B cell (primary cell): ENCODE results near the gene PSD4. TPM values are rescaled to one million over a fixed set of nuclear protein-coding genes. Genes with fewer than 3 reads are reported as not detected.

ENCODE experiments used
- ATAC-seq: fragments of 200-7000 bp; cut with Tn5 transposase; one replicate; pipeline ENCODE4 v1.10.0; 2021; ENCODE audit warnings: low read depth, mild to moderate bottlenecking, moderate number of reproducible peaks, moderate library complexity
- CTCF ChIA-PET: fragments of 350-600 bp; sonication (Branson Sonifier 250); formaldehyde crosslinking; loops from one replicate; lab custom pipeline; 2021; ENCODE audit warnings: antibody characterized with exemption, inconsistent platforms; lab: Charles Lee
- POLR2A ChIA-PET: fragments of 350-600 bp; sonication (Branson Sonifier 250); formaldehyde crosslinking; loops from one replicate; lab custom pipeline; 2021; ENCODE audit warnings: antibody characterized with exemption; lab: Charles Lee
- DNase-seq: peaks from one replicate; pipeline ENCODE4 v3.0.0; 2013
- H2AFZ ChIP-seq: 2 replicates; pipeline ENCODE4 v1.6.1; 2012; ENCODE audit warnings: mild to moderate bottlenecking, low read depth, low read length; ENCODE audit not compliant: insufficient read depth, poor library complexity, severe bottlenecking
- H3K27ac ChIP-seq, 2 donors: 1 replicate in 1 of 2; 2 replicates in 1 of 2; pipeline ENCODE4 v1.5.1; 2012 to 2013; ENCODE audit warnings: low read length in 2 of 2, mild to moderate bottlenecking in 2 of 2, moderate library complexity in 1 of 2
- H3K27me3 ChIP-seq, 4 experiments: fragments of 200-600 bp in 1 of 4; sonication (generic) in 1 of 4; replicated peaks in 1 of 4; 1 replicate in 2 of 4; 2 replicates in 2 of 4; pipeline versions ENCODE4 v1.6.1 to v1.7.0; 2013 to 2016; ENCODE audit warnings: low read length in 3 of 4, mild to moderate bottlenecking in 2 of 4, mixed read lengths in 1 of 4, moderate library complexity in 1 of 4; ENCODE audit not compliant: insufficient read depth in 4 of 4, control insufficient read depth in 3 of 4; ENCODE audit errors: control extremely low read depth in 1 of 4
- H3K36me3 ChIP-seq, 2 experiments: replicated peaks in 1 of 2; 1 replicate in 1 of 2; 2 replicates in 1 of 2; pipeline versions ENCODE4 v1.6.1 to v1.7.1; 2013; ENCODE audit warnings: low read length in 1 of 2; ENCODE audit not compliant: insufficient read depth in 2 of 2, control insufficient read depth in 1 of 2; ENCODE audit errors: control extremely low read depth in 1 of 2, extremely low read depth in 1 of 2
- H3K4me1 ChIP-seq, 2 donors: fragments of 200-600 bp in 1 of 2; sonication (generic) in 1 of 2; 1 replicate in 1 of 2; 2 replicates in 1 of 2; pipeline versions ENCODE4 v1.5.1 to v1.6.1; 2013 to 2017; ENCODE audit warnings: low read length in 2 of 2; ENCODE audit not compliant: control insufficient read depth in 2 of 2, insufficient read depth in 2 of 2
- H3K4me2 ChIP-seq: replicated peaks from 2 replicates; pipeline ENCODE3; 2012; ENCODE audit warnings: mild to moderate bottlenecking, low read depth, low read length; ENCODE audit not compliant: poor library complexity, severe bottlenecking
- H3K4me3 ChIP-seq, 5 experiments: fragments of 200-600 bp in 1 of 5; sonication (generic) in 1 of 5; 1 replicate in 3 of 5; 2 replicates in 2 of 5; pipeline versions ENCODE4 v1.5.1 to v1.7.0; 2011 to 2016; ENCODE audit warnings: low read length in 4 of 5, mild to moderate bottlenecking in 4 of 5, low read depth in 2 of 5, control low read depth in 1 of 5, moderate library complexity in 1 of 5; ENCODE audit not compliant: insufficient read depth in 1 of 5; ENCODE audit errors: control extremely low read depth in 1 of 5, extremely low read depth in 1 of 5
- H3K79me2 ChIP-seq: fragments of 200-600 bp; sonication (generic); one replicate; pipeline ENCODE4 v1.6.0; 2016; ENCODE audit warnings: low read length; ENCODE audit not compliant: control insufficient read depth, insufficient read depth
- H3K9ac ChIP-seq: fragments of 200-600 bp; sonication (generic); 2 replicates; pipeline ENCODE4 v1.6.1; 2017; ENCODE audit warnings: mild to moderate bottlenecking, low read length, moderate library complexity
- H3K9me3 ChIP-seq, 3 donors: one replicate each; pipeline versions ENCODE4 v1.6.1 to v1.7.1; 2013; ENCODE audit warnings: low read length in 2 of 3; ENCODE audit not compliant: control insufficient read depth in 2 of 3, insufficient read depth in 1 of 3; ENCODE audit errors: control extremely low read depth in 1 of 3
- H4K20me1 ChIP-seq: 2 replicates; pipeline ENCODE4 v1.6.0; 2012; ENCODE audit warnings: mild to moderate bottlenecking, low read length; ENCODE audit not compliant: insufficient read depth, control insufficient read depth, poor library complexity, severe bottlenecking
- H3K27ac Mint-ChIP-seq: one replicate; pipeline ENCODE4 v1.8.0; 2021; ENCODE audit warnings: mixed read lengths
- H3K27me3 Mint-ChIP-seq: one replicate; pipeline ENCODE4 v1.8.0; 2021; ENCODE audit warnings: mixed read lengths
- H3K4me1 Mint-ChIP-seq: one replicate; pipeline ENCODE4 v1.8.0; 2021; ENCODE audit warnings: mixed read lengths
- H3K4me3 Mint-ChIP-seq: one replicate; pipeline ENCODE4 v1.8.0; 2021; ENCODE audit warnings: mixed read lengths
- H3K9me3 Mint-ChIP-seq: one replicate; pipeline ENCODE4 v1.8.0; 2022; ENCODE audit warnings: mixed read lengths; ENCODE audit not compliant: insufficient read depth
- EZH2 ChIP-seq: IDR thresholded peaks from 2 replicates; pipeline ENCODE4 v1.6.1; 2012; ENCODE audit warnings: borderline replicate concordance, low read depth, mild to moderate bottlenecking, moderate library complexity, low read length; ENCODE audit not compliant: insufficient read depth, poor library complexity, severe bottlenecking
- WGBS: methylation state at CpG from one replicate; pipeline ENCODE4 v1.1.5; 2013; ENCODE audit warnings: missing lambda C conversion rate; ENCODE audit not compliant: insufficient coverage; 5-methylcytosine and 5-hydroxymethylcytosine counted together
- intact Hi-C: fragments of 100-400 bp; cut with micrococcal nuclease; formaldehyde crosslinking; loops from one replicate; pipeline ENCODE4 v1.10.0; 2022
- polyA plus RNA-seq: library from polyadenylated mRNA; depleted of rRNA; stranded (reverse); fragments of >200 nt; gene quantifications from 2 replicates; pipeline ENCODE4 v1.2.3, GENCODE V29; 2012
- total RNA-seq, 2 donors: library from RNA; stranded (reverse); fragments of 120-200 nt in 1 of 2; gene quantifications; 1 replicate in 1 of 2; 2 replicates in 1 of 2; pipeline versions ENCODE4 v1.2.3 to v1.2.4, GENCODE V29; 2013 to 2022
- TF ChIP-seq, protein P1 (sequence below): fragments of 200-600 bp; IDR thresholded peaks from one replicate; pipeline ENCODE4 v1.8.0; 2022; ENCODE audit warnings: antibody characterized with exemption, mild to moderate bottlenecking

The PSD4 gene
- total and polyA plus RNA-seq, 2 donors (not counting 1 experiment from before 2014, with no cell fraction given) = 87.1 to 203 TPM

DNA sequence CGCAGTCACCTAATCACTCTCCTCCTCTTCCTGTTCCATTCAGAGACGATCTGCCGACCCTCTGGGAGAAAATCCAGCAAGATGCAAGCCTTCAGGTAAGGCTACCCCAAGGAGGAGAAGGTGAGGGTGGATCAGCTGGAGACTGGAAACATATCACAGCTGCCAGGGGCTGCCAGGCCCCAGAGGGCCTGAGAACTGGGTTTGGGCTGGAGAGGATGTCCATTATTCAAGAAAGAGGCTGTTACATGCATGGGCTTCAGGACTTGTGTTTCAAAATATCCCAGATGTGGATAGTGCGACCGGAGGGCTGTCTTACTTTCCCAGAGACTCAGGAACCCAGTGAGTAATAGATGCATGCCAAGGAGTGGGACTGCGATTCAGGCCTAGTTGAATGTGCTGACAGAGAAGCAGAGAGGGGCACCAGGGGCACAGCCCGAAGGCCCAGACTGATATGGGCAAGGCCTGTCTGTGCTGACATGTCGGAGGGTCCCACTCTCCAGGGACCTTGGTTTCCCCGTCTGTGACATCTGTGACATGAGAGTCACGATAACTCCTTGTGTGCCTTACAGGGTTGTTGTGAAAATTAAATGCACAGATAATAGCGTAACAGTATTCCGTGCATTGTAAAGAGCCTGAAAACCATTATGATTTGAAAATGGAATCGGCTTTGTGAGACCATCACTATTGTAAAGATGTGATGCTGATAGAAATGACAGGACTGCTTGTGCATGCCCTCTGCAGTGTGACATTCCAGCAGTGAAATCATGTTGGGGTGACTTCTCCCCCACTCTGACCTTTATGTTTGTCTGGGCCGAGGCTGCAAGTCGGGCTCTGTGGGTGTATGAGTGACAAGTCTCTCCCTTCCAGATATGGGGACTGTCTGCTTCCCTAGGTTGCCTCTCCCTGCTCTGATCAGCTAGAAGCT, 45.9 kb upstream of the PSD4 start:
- CTCF ChIA-PET = interaction anchor here (1.0 to 18.7 kb wide), 3 partner anchors 10 to 70 kb away, joined by 4 to 590 read pairs (median 17); no protein-coding TSS in a partner anchor
- Mint-ChIP-seq H3K4me1 (peaks cover 16% of the 10 kb centered on the region), H3K27ac (no peak overlapping the region), H3K27me3 (peaks cover 16% of the 10 kb centered on the region), H3K4me3 (no peak overlapping the region), H3K9me3 (no peaks in the 10 kb centered on the region)
- 77% methylated on average over 12 of the region's 15 CpGs for WGBS
- Histone ChIP-seq H3K9me3 (no peaks in the 10 kb centered on the region), H3K4me3 (peak overlapping the region in 1 of 5 experiments; percentile 48), H3K27ac (no peak overlapping the region), H3K4me2 (no peak overlapping the region), H2AFZ (no peak overlapping the region), H4K20me1 (no peaks in the 10 kb centered on the region), H3K36me3 (no peaks in the 10 kb centered on the region), H3K27me3 (peaks cover 0 to 5% (median 2%) of the 10 kb centered on the region in 4 experiments), H3K79me2 (no peaks in the 10 kb centered on the region), H3K9ac (no peak overlapping the region), H3K4me1 (peaks cover 12 to 15% of the 10 kb centered on the region in 2 donors)
- intact Hi-C loops = no loop called here
- ATAC-seq (no peak), DNase-seq (no peak)
- TF ChIP-seq, protein P1, sequence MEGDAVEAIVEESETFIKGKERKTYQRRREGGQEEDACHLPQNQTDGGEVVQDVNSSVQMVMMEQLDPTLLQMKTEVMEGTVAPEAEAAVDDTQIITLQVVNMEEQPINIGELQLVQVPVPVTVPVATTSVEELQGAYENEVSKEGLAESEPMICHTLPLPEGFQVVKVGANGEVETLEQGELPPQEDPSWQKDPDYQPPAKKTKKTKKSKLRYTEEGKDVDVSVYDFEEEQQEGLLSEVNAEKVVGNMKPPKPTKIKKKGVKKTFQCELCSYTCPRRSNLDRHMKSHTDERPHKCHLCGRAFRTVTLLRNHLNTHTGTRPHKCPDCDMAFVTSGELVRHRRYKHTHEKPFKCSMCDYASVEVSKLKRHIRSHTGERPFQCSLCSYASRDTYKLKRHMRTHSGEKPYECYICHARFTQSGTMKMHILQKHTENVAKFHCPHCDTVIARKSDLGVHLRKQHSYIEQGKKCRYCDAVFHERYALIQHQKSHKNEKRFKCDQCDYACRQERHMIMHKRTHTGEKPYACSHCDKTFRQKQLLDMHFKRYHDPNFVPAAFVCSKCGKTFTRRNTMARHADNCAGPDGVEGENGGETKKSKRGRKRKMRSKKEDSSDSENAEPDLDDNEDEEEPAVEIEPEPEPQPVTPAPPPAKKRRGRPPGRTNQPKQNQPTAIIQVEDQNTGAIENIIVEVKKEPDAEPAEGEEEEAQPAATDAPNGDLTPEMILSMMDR = no peak
- no peak for TF ChIP-seq EZH2
- POLR2A ChIA-PET = no interaction called here
